HCT116 (cell line): ENCODE data around the gene STAB1. TPM values are rescaled to one million over a fixed set of nuclear protein-coding genes. Genes with fewer than 3 reads are reported as not detected.
A peak's percentile ranks its signal among the peaks of the same experiment; 100 is the strongest.

ENCODE experiments used
- ATAC-seq: fragments of 200-7000 bp; cut with Tn5 transposase; 2 replicates; pipeline ENCODE4 v1.9.1; 2020; ENCODE audit warnings: mild to moderate bottlenecking, moderate library complexity
- BruUV-seq: library from RNA; stranded (reverse); fragments of 400-500 nt; replicated peaks from 2 replicates; lab custom pipeline; 2021; lab: Mats Ljungman, UMichigan
- CTCF ChIA-PET: fragments of 300-600 bp; sonication (Branson Sonifier 250); formaldehyde crosslinking; loops from one replicate; lab custom pipeline; 2021; ENCODE audit warnings: antibody characterized with exemption; lab: Charles Lee
- POLR2A ChIA-PET: fragments of 300-600, 350-600 bp; sonication (Branson Sonifier 250); formaldehyde crosslinking; loops from one replicate; lab custom pipeline; 2021; ENCODE audit warnings: antibody characterized with exemption; lab: Charles Lee
- RAD21 ChIA-PET, 2 experiments: fragments of 300-600 bp; sonication (Branson Sonifier 250); formaldehyde crosslinking; loops; one replicate each; lab custom pipeline; 2023; ENCODE audit warnings: low total read pairs in 2 of 2; ENCODE audit not compliant: uncharacterized antibody in 2 of 2, unreplicated experiment in 2 of 2, low non-redundant PET in 1 of 2; lab: Charles Lee
- DNase-seq: peaks from one replicate; pipeline ENCODE4 v3.0.0-alpha.2; 2010; ENCODE audit warnings: low read depth, low spot score
- H2AFZ ChIP-seq: fragments of 200-600 bp; shearing (Covaris generic), sonication (generic); 2 replicates; pipeline ENCODE4 v1.6.1; 2017; ENCODE audit warnings: low read depth, mixed run types, mixed read lengths, antibody characterized with exemption, low read length; ENCODE audit not compliant: poor library complexity, severe bottlenecking
- H3K27ac ChIP-seq: 2 replicates; pipeline ENCODE4 v1.5.1; 2012; ENCODE audit warnings: low read depth, low read length
- H3K27me3 ChIP-seq: fragments of 200-600 bp; sonication (generic); 2 replicates; pipeline ENCODE4 v1.6.1; 2016; ENCODE audit warnings: mixed run types, low read length, mixed read lengths; ENCODE audit not compliant: insufficient read depth
- H3K36me3 ChIP-seq, 2 experiments: fragments of 200-500 bp in 1 of 2; fragments of 200-600 bp in 1 of 2; sonication (Bioruptor generic) in 1 of 2; sonication (generic) in 1 of 2; 2 replicates each; pipeline versions ENCODE4 v1.5.1 to v1.6.1; 2014 to 2016; ENCODE audit warnings: low read length in 2 of 2, inconsistent platforms in 1 of 2, mixed read lengths in 1 of 2, mixed run types in 1 of 2; ENCODE audit not compliant: insufficient read depth in 2 of 2, control insufficient read depth in 1 of 2
- H3K4me1 ChIP-seq, 2 experiments: fragments of 200-600 bp in 1 of 2; sonication (generic) in 1 of 2; 2 replicates each; pipeline versions ENCODE4 v1.5.1 to v1.6.1; 2012 to 2017; ENCODE audit warnings: low read length in 2 of 2, inconsistent platforms in 1 of 2, mild to moderate bottlenecking in 1 of 2, mixed read lengths in 1 of 2, mixed run types in 1 of 2, moderate library complexity in 1 of 2; ENCODE audit not compliant: insufficient read depth in 2 of 2, control insufficient read depth in 1 of 2
- H3K4me2 ChIP-seq: fragments of 200-600 bp; sonication (generic); 2 replicates; pipeline ENCODE4 v1.6.1; 2017; ENCODE audit warnings: mixed run types, low read length, mixed read lengths
- H3K4me3 ChIP-seq, 2 experiments: fragments of 200-600 bp in 1 of 2; sonication (generic) in 1 of 2; replicated peaks in 1 of 2; 2 replicates each; pipeline ENCODE4 v1.5.1; 2011 to 2016; ENCODE audit warnings: low read length in 2 of 2, control low read depth in 1 of 2, low read depth in 1 of 2, mild to moderate bottlenecking in 1 of 2, mixed read lengths in 1 of 2, mixed run types in 1 of 2
- H3K79me2 ChIP-seq: fragments of 200-600 bp; sonication (generic); 2 replicates; pipeline ENCODE4 v1.6.1; 2017; ENCODE audit warnings: mild to moderate bottlenecking, mixed run types, low read length, moderate library complexity, mixed read lengths; ENCODE audit not compliant: insufficient read depth
- H3K9ac ChIP-seq: fragments of 200-600 bp; sonication (generic); 2 replicates; pipeline ENCODE4 v1.6.1; 2016; ENCODE audit warnings: low read length, mixed read lengths
- H3K9me2 ChIP-seq: fragments of 200-600 bp; sonication (generic), shearing (Covaris generic); 2 replicates; pipeline ENCODE4 v1.6.1; 2017; ENCODE audit warnings: mixed run types, mild to moderate bottlenecking, moderate library complexity; ENCODE audit not compliant: insufficient read depth
- H3K9me3 ChIP-seq, 2 experiments: fragments of 200-500 bp in 1 of 2; fragments of 200-600 bp in 1 of 2; sonication (Bioruptor generic) in 1 of 2; sonication (generic) in 1 of 2; 2 replicates each; pipeline ENCODE4 v1.6.1; 2014 to 2017; ENCODE audit warnings: low read length in 2 of 2, mixed read lengths in 2 of 2, inconsistent platforms in 1 of 2, low read depth in 1 of 2, mild to moderate bottlenecking in 1 of 2, mixed run types in 1 of 2, moderate library complexity in 1 of 2; ENCODE audit not compliant: control insufficient read depth in 1 of 2, insufficient read depth in 1 of 2
- H4K20me1 ChIP-seq: fragments of 200-600 bp; sonication (generic), shearing (Covaris generic); 2 replicates; pipeline ENCODE4 v1.6.1; 2017; ENCODE audit warnings: mixed run types, mild to moderate bottlenecking, moderate library complexity; ENCODE audit not compliant: insufficient read depth
- ATF3 ChIP-seq: IDR thresholded peaks from 2 replicates; pipeline ENCODE4 v1.6.1; 2012
- CEBPB ChIP-seq: IDR thresholded peaks from 2 replicates; pipeline ENCODE4 v1.6.1; 2012; ENCODE audit warnings: low read depth
- EGR1 ChIP-seq: IDR thresholded peaks from 2 replicates; pipeline ENCODE4 v1.6.1; 2012; ENCODE audit warnings: low read depth
- EZH2 ChIP-seq: fragments of 200-600 bp; sonication (generic); IDR thresholded peaks from 2 replicates; pipeline ENCODE4 v1.6.1; 2017; ENCODE audit warnings: antibody characterized with exemption, mixed run types
- EZH2phosphoT487 ChIP-seq: fragments of 200-600 bp; IDR thresholded peaks from 2 replicates; pipeline ENCODE4 v1.6.1; 2018; ENCODE audit warnings: antibody characterized with exemption, borderline replicate concordance
- FOSL1 ChIP-seq: IDR thresholded peaks from 2 replicates; pipeline ENCODE4 v1.6.1; 2012; ENCODE audit warnings: low read depth
- MAX ChIP-seq: IDR thresholded peaks from 2 replicates; pipeline ENCODE4 v1.6.1; 2012
- POLR2A ChIP-seq: IDR thresholded peaks from 2 replicates; pipeline ENCODE4 v1.7.0; 2011; ENCODE audit warnings: borderline replicate concordance; ENCODE audit not compliant: insufficient read depth, insufficient read length; ENCODE audit errors: extremely low read depth
- RAD21 ChIP-seq: IDR thresholded peaks from 2 replicates; pipeline ENCODE4 v1.6.1; 2012; ENCODE audit warnings: low read depth, mild to moderate bottlenecking
- SIN3A ChIP-seq: IDR thresholded peaks from 2 replicates; pipeline ENCODE4 v1.6.1; 2012; ENCODE audit warnings: low read depth
- SRF ChIP-seq: IDR thresholded peaks from 2 replicates; pipeline ENCODE4 v1.6.1; 2012; ENCODE audit warnings: low read depth
- TCF7L2 ChIP-seq: IDR thresholded peaks from 2 replicates; pipeline ENCODE4 v1.7.0; 2011; ENCODE audit warnings: borderline replicate concordance, inconsistent platforms; ENCODE audit not compliant: insufficient read depth, insufficient read length; ENCODE audit errors: extremely low read depth
- YY1 ChIP-seq: IDR thresholded peaks from 2 replicates; pipeline ENCODE4 v1.6.1; 2011; ENCODE audit warnings: low read length, low read depth, moderate library complexity, mild to moderate bottlenecking; ENCODE audit not compliant: insufficient replicate concordance; ENCODE audit errors: extremely low read depth
- ZBTB33 ChIP-seq: IDR thresholded peaks from 2 replicates; pipeline ENCODE4 v1.6.1; 2011; ENCODE audit warnings: mild to moderate bottlenecking, low read length, moderate library complexity; ENCODE audit not compliant: insufficient replicate concordance; ENCODE audit errors: extremely low read depth
- ZFX ChIP-seq: fragments of 450-650 bp; IDR thresholded peaks from 2 replicates; pipeline ENCODE4 v1.6.1; 2017
- ZNF274 ChIP-seq: fragments of 200-500 bp; sonication (Bioruptor generic); IDR thresholded peaks from 2 replicates; pipeline ENCODE4 v1.6.1; 2014; ENCODE audit warnings: mild to moderate bottlenecking, low read depth, low read length, inconsistent platforms
- intact Hi-C: fragments of 100-400 bp; cut with micrococcal nuclease; formaldehyde crosslinking; loops from 2 replicates; pipeline ENCODE4 v1.10.0; 2022
- total RNA-seq: library from RNA; stranded (reverse); gene quantifications from one replicate; pipeline ENCODE4 v1.2.1, GENCODE V29; 2021; ENCODE audit not compliant: unreplicated experiment

STAB1 gene
- total RNA-seq, 1 experiment from 2014 or later: 0.44 TPM

- no TSS peak for BruUV-seq
- H3K36me3 ChIP-seq: peaks cover 13 to 15% of the 10 kb centered on the region in 2 experiments; a peak in 3 of 4 replicates
- H3K27ac ChIP-seq: no peak overlapping the region
Measured at GRCh38 chr3:52544937-52545336, 49.8 kb downstream of the STAB1 start.

GRCh38 chr3:52546111-52546901 lies 51.2 kb downstream of the STAB1 start:
- peaks cover 9 to 18% of the 10 kb centered on the region in 2 experiments; a peak in 3 of 4 replicates for H3K36me3 ChIP-seq
- H3K79me2 ChIP-seq: peaks cover 28% of the 10 kb centered on the region
- no peaks in the 10 kb centered on the region for H3K9me3 ChIP-seq
- TSS peak; percentile 34 for BruUV-seq
- CTCF ChIA-PET: no interaction called here
- no peak overlapping the region for H2AFZ ChIP-seq
- H3K27me3 ChIP-seq: no peaks in the 10 kb centered on the region
- H3K4me1 ChIP-seq: no peaks in the 10 kb centered on the region
- H3K9ac ChIP-seq: no peak overlapping the region
- ATAC-seq: no peak
- RAD21 ChIA-PET: no interaction called here
- no peak overlapping the region for H3K27ac ChIP-seq
- H4K20me1 ChIP-seq: peaks cover 7% of the 10 kb centered on the region; the same call in 1 of the 2 replicates
- POLR2A ChIA-PET: interaction anchor here (1.9 kb wide), 1 partner anchor 10 kb away, joined by 5 read pairs; the partner anchor contains the start of gene UQCC5
- intact Hi-C loops: no loop called here
- H3K4me2 ChIP-seq: no peak overlapping the region
- no peak for DNase-seq
- H3K4me3 ChIP-seq: no peak overlapping the region
- H3K9me2 ChIP-seq: no peaks in the 10 kb centered on the region
- TF ChIP-seq EGR1: no peak
- no peak for TF ChIP-seq FOSL1
- no peak for TF ChIP-seq SIN3A
- TF ChIP-seq EZH2phosphoT487: no peak
- no peak for TF ChIP-seq RAD21
- TF ChIP-seq TCF7L2: no peak
- no peak for TF ChIP-seq MAX
- TF ChIP-seq POLR2A: no peak
- no peak for TF ChIP-seq ZFX
- no peak for TF ChIP-seq YY1
- no peak for TF ChIP-seq ZNF274
- no peak for TF ChIP-seq ZBTB33
- TF ChIP-seq CEBPB: no peak

More at GRCh38 chr3:52544937-52545336, 49.8 kb downstream of the STAB1 start:
- CTCF ChIA-PET: no interaction called here
- RAD21 ChIA-PET: no interaction called here
- no peak overlapping the region for H3K4me3 ChIP-seq
- H3K4me1 ChIP-seq: no peaks in the 10 kb centered on the region
- peaks cover 42% of the 10 kb centered on the region for H3K79me2 ChIP-seq
- H3K9ac ChIP-seq: no peak overlapping the region
- no peaks in the 10 kb centered on the region for H3K9me3 ChIP-seq
- DNase-seq (no peak), ATAC-seq (no peak)
- TF ChIP-seq EGR1: no peak
- TF ChIP-seq SIN3A: no peak
- no peak for TF ChIP-seq EZH2
- TF ChIP-seq ATF3: no peak
- no peak for TF ChIP-seq SRF
- no peak for TF ChIP-seq CEBPB
- TF ChIP-seq FOSL1: no peak
- TF ChIP-seq POLR2A: no peak
- no peaks in the 10 kb centered on the region for H3K27me3 ChIP-seq
- peaks cover 7% of the 10 kb centered on the region; the same call in 1 of the 2 replicates for H4K20me1 ChIP-seq
- intact Hi-C loops: no loop called here
- H3K9me2 ChIP-seq: no peaks in the 10 kb centered on the region
- H3K4me2 ChIP-seq: no peak overlapping the region
- no peak overlapping the region for H2AFZ ChIP-seq
- POLR2A ChIA-PET: interaction anchor here (1.0 kb wide), 1 partner anchor 9 kb away, joined by 6 read pairs; the partner anchor contains the start of gene UQCC5
